Endothelial cell (in vitro differentiated cells): ENCODE results near the gene REM1. TPM values are rescaled to one million over a fixed set of nuclear protein-coding genes. Genes with fewer than 3 reads are reported as not detected.
A peak's percentile ranks its signal among the peaks of the same experiment; 100 is the strongest.

Source experiments
- DNase-seq: peaks from one replicate; pipeline ENCODE4 v3.0.0; 2021; ENCODE audit warnings: low spot score
- H3K27ac Mint-ChIP-seq: one replicate; pipeline ENCODE4 v1.8.0; 2021; ENCODE audit warnings: mixed read lengths, inconsistent platforms; ENCODE audit not compliant: unreplicated experiment
- H3K27me3 Mint-ChIP-seq: one replicate; pipeline ENCODE4 v1.8.0; 2021; ENCODE audit warnings: mild to moderate bottlenecking, moderate library complexity, mixed read lengths, inconsistent platforms; ENCODE audit not compliant: unreplicated experiment
- H3K36me3 Mint-ChIP-seq: one replicate; pipeline ENCODE4 v1.8.0; 2021; ENCODE audit warnings: mild to moderate bottlenecking, low read depth, mixed read lengths, inconsistent platforms; ENCODE audit not compliant: unreplicated experiment
- H3K4me1 Mint-ChIP-seq: one replicate; pipeline ENCODE4 v1.8.0; 2021; ENCODE audit warnings: mild to moderate bottlenecking, mixed read lengths, inconsistent platforms; ENCODE audit not compliant: unreplicated experiment
- H3K4me3 Mint-ChIP-seq: one replicate; pipeline ENCODE4 v1.8.0; 2021; ENCODE audit warnings: mild to moderate bottlenecking, mixed read lengths, inconsistent platforms; ENCODE audit not compliant: unreplicated experiment
- H3K9me3 Mint-ChIP-seq: one replicate; pipeline ENCODE4 v1.8.0; 2021; ENCODE audit warnings: mixed read lengths, inconsistent platforms; ENCODE audit not compliant: unreplicated experiment
- CTCF ChIP-seq: fragments of 200-600 bp; sonication (generic); IDR thresholded peaks from one replicate; pipeline ENCODE4 v1.5.0; 2021; ENCODE audit warnings: antibody characterized with exemption; ENCODE audit not compliant: unreplicated experiment
- total RNA-seq: library from RNA; stranded (reverse); fragmentation: NEBNext Ultra II Directional; extraction: Animal tissue kit (Norgen Biotek cat#: 25700); gene quantifications from one replicate; pipeline ENCODE4 v1.2.1, GENCODE V29; 2021; ENCODE audit not compliant: unreplicated experiment

REM1 gene
- total RNA-seq, 1 donor from 2014 or later: not detected

- Mint-ChIP-seq H3K4me1 (peaks cover 3% of the 10 kb centered on the region), H3K9me3 (no peaks in the 10 kb centered on the region), H3K4me3 (peak overlapping the region; percentile 57), H3K27ac (no peak overlapping the region), H3K27me3 (peaks cover 1% of the 10 kb centered on the region), H3K36me3 (peaks cover 4% of the 10 kb centered on the region)
- peak; percentile 7 for DNase-seq
- no peak for TF ChIP-seq CTCF
Measured at GRCh38 chr20:31485450-31486339, 10.6 kb downstream of the REM1 start.

GRCh38 chr20:31488115-31488514 is 13.0 kb downstream of the REM1 start:
- Mint-ChIP-seq H3K4me1 (peaks cover 3% of the 10 kb centered on the region), H3K27me3 (no peaks in the 10 kb centered on the region), H3K4me3 (no peak overlapping the region), H3K36me3 (no peaks in the 10 kb centered on the region), H3K27ac (no peak overlapping the region), H3K9me3 (no peaks in the 10 kb centered on the region)
- DNase-seq: no peak
- no peak for TF ChIP-seq CTCF

GRCh38 chr20:31489152-31489551 is 14.1 kb downstream of the REM1 start:
- H3K27me3 Mint-ChIP-seq: no peaks in the 10 kb centered on the region
- H3K36me3 Mint-ChIP-seq: no peaks in the 10 kb centered on the region
- no peak overlapping the region for H3K4me3 Mint-ChIP-seq
- TF ChIP-seq CTCF: no peak
- no peak for DNase-seq
- H3K27ac Mint-ChIP-seq: no peak overlapping the region
- H3K4me1 Mint-ChIP-seq: peaks cover 3% of the 10 kb centered on the region
- no peaks in the 10 kb centered on the region for H3K9me3 Mint-ChIP-seq

DNA sequence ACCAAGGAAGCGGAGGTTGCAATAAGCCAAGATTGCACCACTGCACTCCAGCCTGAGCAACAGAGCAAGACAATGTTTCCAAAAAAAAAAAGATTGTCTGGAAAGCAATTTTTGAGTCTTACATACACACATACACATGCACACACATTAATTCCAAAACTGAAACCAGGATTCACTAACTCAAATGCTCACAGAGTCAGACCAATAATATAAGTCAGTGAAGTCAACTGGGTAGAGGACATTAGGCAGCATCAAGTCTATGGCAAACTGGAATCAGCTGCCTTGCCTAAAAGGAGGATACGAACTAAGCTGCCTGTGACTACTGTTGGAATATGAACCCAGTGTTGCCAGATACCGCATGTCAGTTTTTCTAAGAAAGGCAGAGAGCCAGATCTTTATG is 15.7 kb downstream of the REM1 start:
- no peak for DNase-seq
- Mint-ChIP-seq H3K9me3 (no peaks in the 10 kb centered on the region), H3K4me3 (no peak overlapping the region), H3K4me1 (peaks cover 3% of the 10 kb centered on the region), H3K27me3 (no peaks in the 10 kb centered on the region), H3K36me3 (no peaks in the 10 kb centered on the region), H3K27ac (no peak overlapping the region)
- TF ChIP-seq CTCF: no peak

GRCh38 chr20:31494131-31494530 is 19.0 kb downstream of the REM1 start:
- peak; percentile 34 for DNase-seq
- peak; percentile 42 for TF ChIP-seq CTCF
- no peaks in the 10 kb centered on the region for H3K4me1 Mint-ChIP-seq
- H3K9me3 Mint-ChIP-seq: no peaks in the 10 kb centered on the region
- no peak overlapping the region for H3K27ac Mint-ChIP-seq
- no peaks in the 10 kb centered on the region for H3K36me3 Mint-ChIP-seq
- H3K27me3 Mint-ChIP-seq: peaks cover 2% of the 10 kb centered on the region
- H3K4me3 Mint-ChIP-seq: no peak overlapping the region
